Measurements from ENCODE around the gene MC1R. TPM values are rescaled to one million over a fixed set of nuclear protein-coding genes. Genes with fewer than 3 reads are reported as not detected.

The MC1R gene
- total RNA-seq, 2 donors from 2014 or later: 5.6 to 22.5 TPM

GRCh38 chr16:89936034-89936433, 17.4 kb downstream of the MC1R start:
- DNase-seq (ENCODE audit: low spot score): no peak
- H3K4me1 ChIP-seq (replicated peaks): no peaks in the 10 kb centered on the region
- H3K36me3 ChIP-seq: no peaks in the 10 kb centered on the region
- no peak overlapping the region for H3K4me3 ChIP-seq
- H3K9me3 ChIP-seq: no peaks in the 10 kb centered on the region
- WGBS: 77% methylated on average over 13 of the region's 13 CpGs
- H3K27ac ChIP-seq: no peak overlapping the region
- no peak for TF ChIP-seq POLR2A (IDR thresholded peaks at IDR 0.05)
- TF ChIP-seq POLR2AphosphoS5 (IDR thresholded peaks at IDR 0.05): no peak
- no peak for TF ChIP-seq CTCF (IDR thresholded peaks at IDR 0.05)
- intact Hi-C loops (cut with DNase I): no loop called here
- H3K27me3 ChIP-seq (replicated peaks; ENCODE audit: insufficient read depth): no peaks in the 10 kb centered on the region

- WGBS: 94% methylated on average over 14 of the region's 14 CpGs
- H3K36me3 ChIP-seq: no peaks in the 10 kb centered on the region
Measured at GRCh38 chr16:89936508-89936907, 17.8 kb downstream of the MC1R start.

GRCh38 chr16:89936981-89937380, 18.3 kb downstream of the MC1R start:
- 91% methylated on average over 20 of the region's 20 CpGs for WGBS
- DNase-seq (ENCODE audit: low spot score): no peak
- no peak overlapping the region for H3K27ac ChIP-seq
- intact Hi-C loops (cut with DNase I): no loop called here
- H3K36me3 ChIP-seq: no peaks in the 10 kb centered on the region
- TF ChIP-seq POLR2A (IDR thresholded peaks at IDR 0.05) (no peak), CTCF (IDR thresholded peaks at IDR 0.05) (no peak), POLR2AphosphoS5 (IDR thresholded peaks at IDR 0.05) (no peak)
- no peaks in the 10 kb centered on the region for H3K4me1 ChIP-seq (replicated peaks)
- H3K4me3 ChIP-seq: no peak overlapping the region
- H3K27me3 ChIP-seq (replicated peaks; ENCODE audit: insufficient read depth): no peaks in the 10 kb centered on the region
- H3K9me3 ChIP-seq: no peaks in the 10 kb centered on the region

More at GRCh38 chr16:89936508-89936907, 17.8 kb downstream of the MC1R start:
- Histone ChIP-seq H3K9me3 (no peaks in the 10 kb centered on the region), H3K4me1 (replicated peaks) (no peaks in the 10 kb centered on the region), H3K27me3 (replicated peaks; ENCODE audit: insufficient read depth) (no peaks in the 10 kb centered on the region), H3K27ac (no peak overlapping the region), H3K4me3 (no peak overlapping the region)
- TF ChIP-seq CTCF (IDR thresholded peaks at IDR 0.05) (no peak), POLR2A (IDR thresholded peaks at IDR 0.05) (no peak), POLR2AphosphoS5 (IDR thresholded peaks at IDR 0.05) (no peak)
- no peak for DNase-seq (ENCODE audit: low spot score)
- intact Hi-C loops (cut with DNase I): no loop called here

- intact Hi-C loops (cut with DNase I): no loop called here
- TF ChIP-seq POLR2A (IDR thresholded peaks at IDR 0.05) (no peak), CTCF (IDR thresholded peaks at IDR 0.05) (no peak), POLR2AphosphoS5 (IDR thresholded peaks at IDR 0.05) (no peak)
- no peak for DNase-seq (ENCODE audit: low spot score)
- no peak overlapping the region for H3K27ac ChIP-seq
- no peaks in the 10 kb centered on the region for H3K4me1 ChIP-seq (replicated peaks)
- no peak overlapping the region for H3K4me3 ChIP-seq
- WGBS: 82% methylated on average over 21 of the region's 21 CpGs
- H3K36me3 ChIP-seq: no peaks in the 10 kb centered on the region
- no peaks in the 10 kb centered on the region for H3K9me3 ChIP-seq
- H3K27me3 ChIP-seq (replicated peaks; ENCODE audit: insufficient read depth): no peaks in the 10 kb centered on the region
Measured at GRCh38 chr16:89938175-89938885, 19.7 kb downstream of the MC1R start.

- H3K36me3 ChIP-seq: no peaks in the 10 kb centered on the region
- TF ChIP-seq CTCF (IDR thresholded peaks at IDR 0.05) (no peak), POLR2A (IDR thresholded peaks at IDR 0.05) (no peak), POLR2AphosphoS5 (IDR thresholded peaks at IDR 0.05) (no peak)
- H3K4me1 ChIP-seq (replicated peaks): peaks cover 3% of the 10 kb centered on the region
- H3K27me3 ChIP-seq (replicated peaks; ENCODE audit: insufficient read depth): no peaks in the 10 kb centered on the region
- no peaks in the 10 kb centered on the region for H3K9me3 ChIP-seq
- no peak overlapping the region for H3K4me3 ChIP-seq
- no peak for DNase-seq (ENCODE audit: low spot score)
- intact Hi-C loops (cut with DNase I): no loop called here
- H3K27ac ChIP-seq: no peak overlapping the region
- 76% methylated on average over 5 of the region's 5 CpGs for WGBS
Measured at GRCh38 chr16:89944773-89945172, 26.1 kb downstream of the MC1R start.

Measured in prostate gland (tissue), 2 donors.